ENCODE results near the gene CACNA1I. TPM values are rescaled to one million over a fixed set of nuclear protein-coding genes. Genes with fewer than 3 reads are reported as not detected.
A peak's percentile ranks its signal among the peaks of the same experiment; 100 is the strongest.

Gene CACNA1I
- total RNA-seq, 2 donors from 2014 or later: 0.34 to 0.58 TPM

DNA sequence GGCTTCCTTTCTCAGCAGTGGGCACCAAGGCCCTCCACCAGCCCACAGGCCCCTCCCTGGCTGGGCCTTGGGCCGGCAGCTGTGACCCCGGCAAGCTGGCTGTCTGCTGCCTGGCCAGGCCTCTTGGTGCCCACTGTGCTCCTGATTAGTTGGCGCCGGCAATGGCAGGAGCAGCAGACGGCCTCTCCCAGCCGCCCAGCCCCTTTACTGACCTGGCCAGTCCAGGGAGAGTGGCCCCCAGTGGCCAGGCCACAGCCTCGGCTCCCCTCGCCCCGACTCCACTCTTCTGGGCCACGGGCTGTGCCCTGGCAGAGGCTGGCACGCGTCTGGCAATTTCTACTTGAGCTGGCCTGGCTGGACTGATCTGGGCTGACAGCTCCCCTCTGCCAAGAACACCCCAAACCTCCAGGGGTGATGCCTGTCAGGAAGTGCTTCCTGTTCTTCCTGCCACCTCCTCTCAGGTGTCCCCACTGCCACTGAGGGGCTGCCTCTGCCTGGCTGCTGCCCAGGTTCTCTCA lies 58.1 kb downstream of the CACNA1I start:
- no peaks in the 10 kb centered on the region for H3K4me1 Mint-ChIP-seq (ENCODE audit: low read depth)
- no peak for DNase-seq
- no peak overlapping the region for H3K27ac Mint-ChIP-seq
- no peaks in the 10 kb centered on the region for H3K27me3 Mint-ChIP-seq (ENCODE audit: low read depth)
- no peaks in the 10 kb centered on the region for H3K9me3 Mint-ChIP-seq
- no peak for ATAC-seq (replicated peaks in 1 of 2)
- H3K4me3 Mint-ChIP-seq: no peak overlapping the region
- H3K36me3 Mint-ChIP-seq (ENCODE audit: insufficient read depth in 2 of 2): no peaks in the 10 kb centered on the region

DNA sequence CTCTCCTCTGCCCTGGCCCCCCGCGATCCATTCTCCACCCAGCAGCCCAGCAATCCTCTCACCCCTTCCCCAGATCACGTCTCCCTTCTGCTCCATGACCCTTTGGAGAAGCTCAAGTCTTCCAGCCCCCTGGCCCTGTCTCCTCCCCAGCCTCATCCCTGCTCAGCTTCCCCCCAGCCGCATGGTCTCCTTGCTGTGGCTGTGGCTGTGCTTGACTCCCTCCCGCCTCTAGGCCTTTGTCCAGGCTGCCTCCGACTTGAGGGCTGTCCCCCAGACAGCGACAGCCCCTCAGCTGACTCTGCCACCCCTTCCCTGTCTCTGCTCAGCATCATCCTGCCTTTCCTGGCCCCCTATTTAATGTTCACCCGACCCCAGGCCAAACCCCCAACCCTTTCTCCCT lies 59.3 kb downstream of the CACNA1I start:
- Mint-ChIP-seq H3K4me3 (no peak overlapping the region), H3K4me1 (ENCODE audit: low read depth) (peaks cover 5% of the 10 kb centered on the region), H3K9me3 (no peaks in the 10 kb centered on the region), H3K27ac (no peak overlapping the region), H3K27me3 (ENCODE audit: low read depth) (no peaks in the 10 kb centered on the region), H3K36me3 (ENCODE audit: insufficient read depth in 2 of 2) (no peaks in the 10 kb centered on the region)
- ATAC-seq (replicated peaks in 1 of 2) (no peak), DNase-seq (no peak)

DNA sequence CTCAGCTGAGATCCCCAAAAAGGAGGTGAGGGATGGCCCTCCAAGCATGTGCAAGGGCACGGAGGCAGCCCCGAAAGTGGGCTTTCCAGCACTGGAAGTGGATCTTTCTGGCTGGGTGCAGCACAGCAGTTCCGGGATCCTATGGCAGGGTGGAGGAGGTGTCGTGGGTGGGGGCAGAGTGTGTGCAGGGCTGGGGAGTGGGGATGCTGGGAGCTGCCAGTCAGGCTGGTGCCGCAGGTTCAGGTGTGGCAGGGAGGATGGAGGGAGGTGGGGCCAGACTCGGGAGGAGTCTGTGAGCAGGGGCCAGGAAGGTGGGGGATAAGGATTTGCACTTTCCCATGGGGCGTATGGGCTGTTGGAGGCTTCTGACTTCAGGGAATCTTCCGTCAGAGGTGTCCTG lies 60.2 kb downstream of the CACNA1I start:
- no peak overlapping the region for H3K4me3 Mint-ChIP-seq
- no peaks in the 10 kb centered on the region for H3K36me3 Mint-ChIP-seq (ENCODE audit: insufficient read depth in 2 of 2)
- H3K27ac Mint-ChIP-seq: no peak overlapping the region
- H3K9me3 Mint-ChIP-seq: no peaks in the 10 kb centered on the region
- peaks cover 11% of the 10 kb centered on the region for H3K4me1 Mint-ChIP-seq (ENCODE audit: low read depth)
- no peak for DNase-seq
- no peak for ATAC-seq (replicated peaks in 1 of 2)
- no peaks in the 10 kb centered on the region for H3K27me3 Mint-ChIP-seq (ENCODE audit: low read depth)

DNA sequence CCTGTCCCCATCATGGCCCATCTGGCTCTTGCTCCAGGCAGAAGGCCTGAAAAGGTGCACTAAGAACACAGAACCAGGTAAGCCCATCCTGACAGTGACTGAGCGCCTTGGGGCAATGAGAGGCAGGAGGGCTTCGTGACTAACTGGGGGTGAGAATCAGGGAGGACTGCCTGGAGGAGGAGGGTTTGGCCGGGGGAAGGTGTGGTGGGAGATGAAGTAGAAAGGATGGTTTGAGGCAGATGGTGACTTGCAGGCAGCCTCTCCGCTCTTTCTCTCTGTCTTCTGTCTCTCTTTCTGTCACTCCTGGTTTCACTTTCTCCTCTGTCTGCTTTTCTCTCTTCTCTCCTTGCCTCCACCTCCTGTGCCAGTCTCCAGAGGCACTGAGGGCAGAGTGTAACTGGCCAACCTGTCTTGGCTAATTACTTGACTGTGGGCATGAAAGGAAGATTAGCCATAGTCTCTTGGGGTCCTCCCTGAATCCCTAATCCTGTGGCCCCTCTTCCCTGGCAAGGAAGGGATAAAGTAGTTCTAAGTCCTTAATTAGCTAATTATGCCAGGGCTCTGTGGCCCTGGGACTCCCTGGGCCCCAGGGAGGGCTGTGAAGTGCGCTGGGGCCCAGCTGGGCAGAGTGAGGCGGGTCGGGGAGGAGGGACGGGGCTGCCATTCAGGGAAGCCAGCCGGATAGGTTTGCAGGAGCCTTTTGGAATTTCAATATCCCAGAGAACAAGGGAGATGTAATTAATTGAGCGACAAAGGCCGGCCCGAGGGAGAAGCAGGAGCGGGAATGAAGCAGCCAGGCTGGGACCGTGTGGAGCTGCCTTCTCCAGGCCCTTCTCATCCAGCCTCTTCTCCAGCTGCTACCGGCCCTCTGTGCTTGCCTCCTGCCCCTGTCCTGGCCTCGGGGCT lies 61.1 kb downstream of the CACNA1I start:
- ATAC-seq (replicated peaks in 1 of 2) (no peak), DNase-seq (no peak)
- H3K4me1 Mint-ChIP-seq (ENCODE audit: low read depth): peaks cover 11% of the 10 kb centered on the region
- H3K27ac Mint-ChIP-seq: no peak overlapping the region
- H3K27me3 Mint-ChIP-seq (ENCODE audit: low read depth): no peaks in the 10 kb centered on the region
- H3K36me3 Mint-ChIP-seq (ENCODE audit: insufficient read depth in 2 of 2): no peaks in the 10 kb centered on the region
- no peaks in the 10 kb centered on the region for H3K9me3 Mint-ChIP-seq
- H3K4me3 Mint-ChIP-seq: no peak overlapping the region

DNA sequence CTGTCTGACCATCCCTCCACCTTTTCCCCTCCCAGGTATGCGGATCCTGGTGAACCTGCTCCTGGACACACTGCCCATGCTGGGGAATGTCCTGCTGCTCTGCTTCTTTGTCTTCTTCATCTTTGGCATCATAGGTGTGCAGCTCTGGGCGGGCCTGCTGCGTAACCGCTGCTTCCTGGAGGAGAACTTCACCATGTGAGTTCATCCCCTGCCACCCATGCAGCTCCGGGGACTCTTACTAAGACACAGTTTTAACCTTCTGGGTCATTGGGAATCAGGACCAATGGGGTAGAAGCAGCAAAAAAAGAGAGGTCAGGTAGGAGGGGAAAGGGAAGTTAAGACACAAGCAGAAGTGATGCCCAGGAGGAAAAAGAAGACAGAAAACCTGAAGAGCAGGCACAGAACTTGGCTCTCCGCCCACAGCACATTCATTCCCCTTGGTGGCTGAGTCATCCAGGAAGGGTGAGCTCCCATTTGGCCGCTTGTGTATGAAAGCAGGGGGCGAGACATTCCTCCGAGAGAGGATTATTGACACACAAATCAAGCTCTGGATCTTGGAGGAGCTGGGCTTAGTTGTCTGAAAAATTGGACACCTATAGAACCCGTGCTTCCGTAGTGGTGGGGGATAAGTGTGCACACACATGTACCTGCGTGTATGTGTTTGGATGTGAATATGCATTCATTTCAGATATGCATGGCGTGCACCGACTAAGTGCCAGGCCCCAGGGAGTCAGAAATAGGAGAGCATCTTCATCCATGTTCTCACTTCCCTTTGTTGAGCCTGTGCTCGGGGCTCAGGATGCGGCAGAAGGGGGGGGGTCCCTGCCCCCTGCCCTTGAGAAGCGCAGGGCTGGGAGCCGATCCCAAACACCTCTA lies 64.2 kb downstream of the CACNA1I start:
- Mint-ChIP-seq H3K27me3 (ENCODE audit: low read depth) (no peaks in the 10 kb centered on the region), H3K9me3 (peaks cover 0 to 2% of the 10 kb centered on the region in 2 donors), H3K4me3 (peak overlapping the region in 1 of 2 donors; percentile 25), H3K36me3 (ENCODE audit: insufficient read depth in 2 of 2) (no peaks in the 10 kb centered on the region), H3K27ac (no peak overlapping the region), H3K4me1 (ENCODE audit: low read depth) (peaks cover 11% of the 10 kb centered on the region)
- ATAC-seq (replicated peaks in 1 of 2) (peak; percentile 34 to 75), DNase-seq (peak; percentile 40 to 46)

DNA sequence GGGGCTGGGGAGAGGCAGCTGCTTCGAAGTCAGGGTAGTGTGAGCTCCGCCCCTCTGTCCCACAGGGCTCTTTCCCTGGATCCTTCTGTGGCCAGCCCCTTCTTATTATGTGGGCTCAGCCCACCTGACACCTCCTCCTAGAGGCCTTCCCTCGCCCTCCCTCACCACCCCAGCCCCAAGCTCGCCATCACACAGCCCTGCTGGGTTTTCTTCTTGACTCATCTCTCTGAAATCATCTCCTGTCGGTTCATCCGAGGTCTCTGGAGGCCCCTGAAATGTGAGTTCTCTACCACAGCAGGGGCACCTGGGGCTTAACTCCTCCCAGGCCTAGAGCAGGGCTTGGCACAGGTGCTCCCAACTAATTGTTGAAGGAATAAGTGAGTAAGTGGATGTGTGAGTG lies 65.2 kb downstream of the CACNA1I start:
- no peaks in the 10 kb centered on the region for H3K27me3 Mint-ChIP-seq (ENCODE audit: low read depth)
- H3K4me1 Mint-ChIP-seq (ENCODE audit: low read depth): peaks cover 11% of the 10 kb centered on the region
- ATAC-seq (replicated peaks in 1 of 2) (peak; percentile 53 to 60), DNase-seq (peak in 1 of 2 donors; percentile 14)
- H3K27ac Mint-ChIP-seq: no peak overlapping the region
- H3K9me3 Mint-ChIP-seq: peaks cover 0 to 3% of the 10 kb centered on the region in 2 donors
- H3K4me3 Mint-ChIP-seq: no peak overlapping the region
- no peaks in the 10 kb centered on the region for H3K36me3 Mint-ChIP-seq (ENCODE audit: insufficient read depth in 2 of 2)

DNA sequence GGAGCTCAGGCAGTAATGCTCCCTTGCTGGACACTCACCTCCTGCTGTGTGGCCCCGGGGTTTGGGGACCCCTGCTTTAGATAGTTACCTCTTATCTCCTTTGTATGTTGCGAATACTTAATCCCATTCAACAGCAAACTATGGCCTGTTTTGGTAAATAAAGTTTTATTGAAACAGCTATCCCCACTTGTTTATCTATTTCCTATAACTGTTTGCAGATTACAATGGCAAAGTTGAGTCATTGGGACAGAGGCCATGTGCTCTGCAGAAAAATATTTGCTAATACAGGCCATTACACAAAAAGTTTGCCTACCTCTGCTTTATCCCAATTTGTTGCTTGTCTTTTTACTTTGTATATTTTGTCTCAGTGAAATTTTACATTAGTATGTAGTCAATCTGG lies 68.4 kb downstream of the CACNA1I start:
- Mint-ChIP-seq H3K4me1 (ENCODE audit: low read depth) (peaks cover 11% of the 10 kb centered on the region), H3K36me3 (ENCODE audit: insufficient read depth in 2 of 2) (no peaks in the 10 kb centered on the region), H3K9me3 (peaks cover 0 to 3% of the 10 kb centered on the region in 2 donors), H3K27ac (no peak overlapping the region), H3K27me3 (ENCODE audit: low read depth) (no peaks in the 10 kb centered on the region), H3K4me3 (no peak overlapping the region)
- DNase-seq: no peak
- no peak for ATAC-seq (replicated peaks in 1 of 2)

DNA sequence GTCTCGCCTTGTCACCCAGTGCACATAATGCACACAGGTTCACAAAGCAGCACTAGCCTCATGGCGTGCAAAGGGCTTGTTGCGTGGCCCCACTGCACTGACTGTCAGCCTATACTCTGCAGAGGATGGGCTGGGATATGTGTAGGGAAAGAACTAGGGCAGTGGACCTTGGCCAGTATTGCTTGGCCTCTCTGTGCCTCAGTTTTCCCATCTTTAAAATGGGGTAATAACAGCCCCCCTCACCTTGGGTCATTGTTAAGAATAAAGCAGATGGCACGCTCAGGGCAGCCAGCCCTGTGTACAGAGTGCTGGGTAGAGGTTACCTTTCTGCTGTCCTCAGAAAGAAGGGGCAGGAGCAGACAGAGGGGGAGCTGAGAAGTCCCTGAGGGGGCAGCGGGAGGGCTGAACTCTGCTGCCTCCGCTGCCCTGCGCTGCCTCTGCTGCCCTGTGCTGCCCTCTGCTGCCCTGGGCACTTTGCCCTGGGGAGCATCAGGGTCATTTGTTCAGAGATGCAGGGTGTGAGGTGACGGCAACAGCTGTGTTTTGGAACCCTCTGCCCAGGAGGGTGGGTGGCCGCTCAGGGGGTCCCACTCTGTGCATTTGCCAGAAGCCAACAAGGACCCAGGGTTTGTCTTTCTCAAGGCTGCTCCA lies 71.2 kb downstream of the CACNA1I start:
- Mint-ChIP-seq H3K4me1 (ENCODE audit: low read depth) (no peaks in the 10 kb centered on the region), H3K4me3 (no peak overlapping the region), H3K27me3 (ENCODE audit: low read depth) (no peaks in the 10 kb centered on the region), H3K36me3 (ENCODE audit: insufficient read depth in 2 of 2) (no peaks in the 10 kb centered on the region), H3K9me3 (peaks cover 0 to 3% of the 10 kb centered on the region in 2 donors), H3K27ac (no peak overlapping the region)
- ATAC-seq (replicated peaks in 1 of 2) (no peak), DNase-seq (no peak)

DNA sequence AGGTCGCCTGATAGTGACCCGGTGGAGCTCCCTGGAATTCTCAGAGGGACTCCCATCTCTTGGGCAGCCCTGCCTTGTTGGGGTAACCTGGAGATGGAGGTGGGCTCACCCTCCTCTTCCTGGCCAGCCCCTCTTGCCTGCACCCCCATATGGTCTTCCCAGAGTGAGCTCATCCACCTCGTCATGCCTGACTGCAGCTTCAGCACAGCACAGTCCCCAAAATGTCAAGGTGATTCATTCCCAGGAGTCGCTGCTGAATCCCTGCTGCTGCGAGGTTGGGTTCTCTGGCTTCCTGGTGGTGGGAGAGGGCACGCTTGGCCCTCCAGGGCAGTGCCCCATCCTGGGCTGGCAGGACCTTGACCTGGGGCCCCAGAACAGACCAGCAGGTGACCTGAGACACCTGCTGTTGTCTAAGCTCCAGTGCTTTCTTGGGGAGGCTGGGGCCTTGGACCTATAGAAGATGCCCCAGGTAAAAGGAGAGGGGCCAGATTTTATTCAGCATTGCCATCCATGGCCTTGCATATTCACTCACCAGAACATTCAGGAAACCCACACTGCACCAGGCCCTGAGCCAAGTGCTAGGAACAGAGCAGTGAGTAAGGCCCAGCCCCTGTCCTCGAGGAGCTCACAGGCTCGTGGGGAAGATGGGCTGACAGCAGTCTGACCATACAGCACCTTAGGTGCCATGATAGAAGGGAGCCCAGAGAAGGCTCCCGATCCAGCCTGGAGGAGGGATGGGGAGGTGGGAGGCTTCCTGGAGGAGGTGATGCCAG lies 72.9 kb downstream of the CACNA1I start:
- Mint-ChIP-seq H3K27ac (no peak overlapping the region), H3K9me3 (peaks cover 0 to 3% of the 10 kb centered on the region in 2 donors), H3K4me1 (ENCODE audit: low read depth) (no peaks in the 10 kb centered on the region), H3K36me3 (ENCODE audit: insufficient read depth in 2 of 2) (no peaks in the 10 kb centered on the region), H3K4me3 (no peak overlapping the region), H3K27me3 (ENCODE audit: low read depth) (no peaks in the 10 kb centered on the region)
- ATAC-seq (replicated peaks in 1 of 2) (no peak), DNase-seq (no peak)

DNA sequence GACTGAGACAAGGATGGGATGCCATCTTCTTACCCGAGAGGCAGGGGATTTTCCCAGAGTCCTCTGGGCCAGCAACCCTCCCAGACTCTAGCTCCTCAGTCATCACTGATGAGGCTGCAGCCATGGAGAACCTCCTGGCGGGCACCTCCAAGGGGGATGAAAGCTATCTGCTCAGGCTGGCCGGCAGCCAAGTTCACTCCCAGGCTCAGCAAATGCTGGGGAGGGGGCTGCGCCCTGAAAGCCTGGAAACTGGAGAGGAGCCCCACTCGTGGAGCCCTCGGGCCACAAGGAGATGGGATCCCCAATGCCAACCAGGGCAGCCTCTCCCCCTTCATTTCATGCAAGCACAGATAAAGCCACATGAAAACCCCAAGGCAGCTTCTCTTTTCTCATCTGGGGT lies 75.0 kb downstream of the CACNA1I start:
- no peaks in the 10 kb centered on the region for H3K27me3 Mint-ChIP-seq (ENCODE audit: low read depth)
- no peak for DNase-seq
- no peaks in the 10 kb centered on the region for H3K36me3 Mint-ChIP-seq (ENCODE audit: insufficient read depth in 2 of 2)
- H3K27ac Mint-ChIP-seq: no peak overlapping the region
- no peak overlapping the region for H3K4me3 Mint-ChIP-seq
- no peaks in the 10 kb centered on the region for H3K4me1 Mint-ChIP-seq (ENCODE audit: low read depth)
- no peak for ATAC-seq (replicated peaks in 1 of 2)
- H3K9me3 Mint-ChIP-seq: no peaks in the 10 kb centered on the region

DNA sequence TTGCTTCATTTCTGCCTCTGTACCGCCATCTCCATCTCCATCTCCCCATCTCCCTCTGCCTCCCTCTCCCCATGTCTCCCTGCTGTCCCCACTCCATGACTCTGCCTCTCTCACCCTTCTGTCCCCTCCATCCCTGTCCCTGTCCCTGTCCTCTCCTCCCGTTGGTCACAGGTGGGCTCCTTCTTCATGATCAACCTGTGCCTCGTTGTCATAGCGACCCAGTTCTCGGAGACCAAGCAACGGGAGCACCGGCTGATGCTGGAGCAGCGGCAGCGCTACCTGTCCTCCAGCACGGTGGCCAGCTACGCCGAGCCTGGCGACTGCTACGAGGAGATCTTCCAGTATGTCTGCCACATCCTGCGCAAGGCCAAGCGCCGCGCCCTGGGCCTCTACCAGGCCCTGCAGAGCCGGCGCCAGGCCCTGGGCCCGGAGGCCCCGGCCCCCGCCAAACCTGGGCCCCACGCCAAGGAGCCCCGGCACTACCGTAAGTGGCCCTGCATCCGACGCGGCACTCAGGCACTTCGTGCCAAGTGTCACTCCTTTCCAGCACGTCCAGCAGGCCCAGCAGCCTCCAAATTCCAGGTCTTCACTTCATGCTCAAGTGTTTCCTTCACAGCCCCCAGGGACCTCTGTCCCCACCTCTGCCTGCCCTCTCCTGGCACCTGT lies 76.0 kb downstream of the CACNA1I start:
- no peak overlapping the region for H3K27ac Mint-ChIP-seq
- no peaks in the 10 kb centered on the region for H3K4me1 Mint-ChIP-seq (ENCODE audit: low read depth)
- H3K27me3 Mint-ChIP-seq (ENCODE audit: low read depth): no peaks in the 10 kb centered on the region
- H3K36me3 Mint-ChIP-seq (ENCODE audit: insufficient read depth in 2 of 2): no peaks in the 10 kb centered on the region
- ATAC-seq (replicated peaks in 1 of 2) (no peak), DNase-seq (no peak)
- no peak overlapping the region for H3K4me3 Mint-ChIP-seq
- H3K9me3 Mint-ChIP-seq: no peaks in the 10 kb centered on the region
